Tibial artery (tissue), 4 donors: ENCODE measurements around the gene WDFY3.

Source experiments
- DNase-seq, 2 donors: peaks; one replicate each; pipeline ENCODE4 v3.0.0-alpha.2; 2019
- H3K27ac ChIP-seq, 2 donors: fragments of 200-600 bp; sonication (generic) in 1 of 2; 1 replicate in 1 of 2; 2 replicates in 1 of 2; pipeline ENCODE4 v1.5.1; 2018 to 2019; ENCODE audit warnings: mild to moderate bottlenecking in 1 of 2
- H3K27me3 ChIP-seq, 2 donors: fragments of 200-600 bp; sonication (generic) in 1 of 2; one replicate each; pipeline versions ENCODE4 v1.5.1 to v1.6.0; 2016 to 2019
- H3K36me3 ChIP-seq, 3 donors: fragments of 200-600 bp; sonication (generic) in 2 of 3; one replicate each; pipeline ENCODE4 v1.5.1; 2016 to 2019; ENCODE audit warnings: mild to moderate bottlenecking in 2 of 3
- H3K4me1 ChIP-seq, 4 donors: fragments of 200-600 bp; sonication (generic) in 2 of 4; 1 replicate in 3 of 4; 2 replicates in 1 of 4; pipeline ENCODE4 v1.5.1; 2016 to 2019
- H3K4me3 ChIP-seq, 2 donors: fragments of 200-600 bp; sonication (generic) in 1 of 2; 1 replicate in 1 of 2; 2 replicates in 1 of 2; pipeline ENCODE4 v1.5.1; 2018 to 2019; ENCODE audit warnings: mild to moderate bottlenecking in 2 of 2
- H3K9me3 ChIP-seq, 3 donors: fragments of 200-600 bp; sonication (generic) in 1 of 3; one replicate each; pipeline ENCODE4 v1.5.1; 2016 to 2019
- CTCF ChIP-seq, 2 experiments: fragments of 200-600 bp in 1 of 2; fragments of 450-650 bp in 1 of 2; IDR thresholded peaks; one replicate each; pipeline ENCODE4 v1.5.1; 2017 to 2019; ENCODE audit warnings: antibody characterized with exemption in 2 of 2, mild to moderate bottlenecking in 1 of 2, moderate library complexity in 1 of 2
- intact Hi-C: fragments of 100-400 bp; cut with DNase I; formaldehyde crosslinking; loops from one replicate; pipeline ENCODE4 v1.15.0; 2023; ENCODE audit warnings: low total_unique reads

Gene WDFY3

GRCh38 chr4:84740057-84740456 lies 226.4 kb downstream of the WDFY3 start:
- no peaks in the 10 kb centered on the region for H3K27me3 ChIP-seq
- no peak for DNase-seq
- no peaks in the 10 kb centered on the region for H3K4me1 ChIP-seq
- intact Hi-C loops = no loop called here
- TF ChIP-seq CTCF (IDR thresholded peaks at IDR 0.05) = no peak
- H3K9me3 ChIP-seq = no peaks in the 10 kb centered on the region
- H3K36me3 ChIP-seq = peaks cover 75 to 84% (median 79%) of the 10 kb centered on the region in 3 donors
- no peak overlapping the region for H3K4me3 ChIP-seq
- H3K27ac ChIP-seq = no peak overlapping the region

- peaks cover 86 to 90% (median 88%) of the 10 kb centered on the region in 3 donors for H3K36me3 ChIP-seq
- TF ChIP-seq CTCF (IDR thresholded peaks at IDR 0.05) = no peak
- no peak for DNase-seq
These were observed 227.9 kb downstream of the WDFY3 start for GRCh38 chr4:84738622-84739021.

GRCh38 chr4:84737656-84738055 lies 228.8 kb downstream of the WDFY3 start:
- H3K27ac ChIP-seq = no peak overlapping the region
- H3K27me3 ChIP-seq = no peaks in the 10 kb centered on the region
- H3K4me1 ChIP-seq = no peaks in the 10 kb centered on the region
- peaks cover 88 to 95% (median 90%) of the 10 kb centered on the region in 3 donors for H3K36me3 ChIP-seq
- no peak for TF ChIP-seq CTCF (IDR thresholded peaks at IDR 0.05)
- no peaks in the 10 kb centered on the region for H3K9me3 ChIP-seq
- intact Hi-C loops = no loop called here
- H3K4me3 ChIP-seq = no peak overlapping the region
- no peak for DNase-seq

More at GRCh38 chr4:84738622-84739021, 227.9 kb downstream of the WDFY3 start:
- Histone ChIP-seq H3K4me3 (no peak overlapping the region), H3K9me3 (no peaks in the 10 kb centered on the region), H3K27ac (no peak overlapping the region), H3K27me3 (no peaks in the 10 kb centered on the region), H3K4me1 (no peaks in the 10 kb centered on the region)
- intact Hi-C loops = no loop called here

GRCh38 chr4:84734037-84734436 lies 232.5 kb downstream of the WDFY3 start:
- Histone ChIP-seq H3K27me3 (no peaks in the 10 kb centered on the region), H3K4me3 (no peak overlapping the region), H3K36me3 (peaks cover 58 to 77% (median 73%) of the 10 kb centered on the region in 3 donors), H3K27ac (no peak overlapping the region), H3K4me1 (no peaks in the 10 kb centered on the region), H3K9me3 (no peaks in the 10 kb centered on the region)
- intact Hi-C loops = no loop called here
- DNase-seq = no peak
- TF ChIP-seq CTCF (IDR thresholded peaks at IDR 0.05) = no peak

- Histone ChIP-seq H3K4me1 (peaks cover 0 to 1% (median 0%) of the 10 kb centered on the region in 4 donors), H3K27ac (no peak overlapping the region), H3K36me3 (peaks cover 54 to 72% (median 67%) of the 10 kb centered on the region in 3 donors), H3K27me3 (no peaks in the 10 kb centered on the region), H3K4me3 (no peak overlapping the region), H3K9me3 (no peaks in the 10 kb centered on the region)
- no peak for TF ChIP-seq CTCF (IDR thresholded peaks at IDR 0.05)
- DNase-seq = no peak
- intact Hi-C loops = no loop called here
These were observed 233.0 kb downstream of the WDFY3 start for GRCh38 chr4:84733343-84734033.
